ENCODE results near the gene HSF5. TPM values are rescaled to one million over a fixed set of nuclear protein-coding genes. Genes with fewer than 3 reads are reported as not detected.

The HSF5 gene
- total RNA-seq, 2 experiments from 2014 or later, result 1.6 to 1.7 TPM

DNA sequence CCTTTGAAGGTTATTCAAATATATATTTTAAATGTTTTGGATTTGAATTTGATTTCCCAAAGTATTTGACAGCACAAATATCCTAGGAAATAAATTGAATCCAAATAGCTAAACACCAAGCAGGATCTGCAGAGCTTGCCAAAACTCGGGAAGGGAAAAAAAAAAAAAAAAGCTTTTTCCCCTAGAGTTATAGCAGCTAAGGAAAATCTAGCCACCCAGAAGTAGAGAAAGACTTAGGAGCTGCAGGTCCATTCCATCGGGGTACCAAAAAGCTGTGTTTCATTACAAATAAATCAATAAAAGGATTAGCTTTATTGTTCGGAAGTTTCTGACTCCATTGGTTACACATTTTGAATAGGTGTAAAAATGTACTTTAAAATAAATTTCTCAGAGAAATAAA is 19.3 kb downstream of the HSF5 start:
- POLR2A ChIA-PET, result interaction anchor here (0.9 kb wide), 1 partner anchor 117 kb away, joined by 3 read pairs; the partner anchor contains the start of gene SUPT4H1
- Mint-ChIP-seq H3K9me3 (no peaks in the 10 kb centered on the region), H3K4me3 (no peak overlapping the region), H3K4me1 (ENCODE audit: low read depth) (no peaks in the 10 kb centered on the region), H3K27ac (no peak overlapping the region), H3K27me3 (no peaks in the 10 kb centered on the region), H3K36me3 (ENCODE audit: low read depth) (no peaks in the 10 kb centered on the region)
- Histone ChIP-seq H3K9me3 (ENCODE audit: control insufficient read depth in 1 of 2, insufficient read depth in 1 of 2, low read length in 2 of 2) (no peaks in the 10 kb centered on the region), H3K27ac (ENCODE audit: low read depth in 1 of 2, low read length in 2 of 2) (no peak overlapping the region), H3K4me1 (ENCODE audit: insufficient read depth, low read length) (no peaks in the 10 kb centered on the region), H3K27me3 (ENCODE audit: control insufficient read depth in 1 of 2, insufficient read depth in 2 of 2, low read length in 2 of 2) (no peaks in the 10 kb centered on the region), H3K36me3 (ENCODE audit: insufficient read depth, low read length) (no peaks in the 10 kb centered on the region), H3K4me3 (ENCODE audit: low read length) (no peak overlapping the region)
- TF ChIP-seq, protein P1, sequence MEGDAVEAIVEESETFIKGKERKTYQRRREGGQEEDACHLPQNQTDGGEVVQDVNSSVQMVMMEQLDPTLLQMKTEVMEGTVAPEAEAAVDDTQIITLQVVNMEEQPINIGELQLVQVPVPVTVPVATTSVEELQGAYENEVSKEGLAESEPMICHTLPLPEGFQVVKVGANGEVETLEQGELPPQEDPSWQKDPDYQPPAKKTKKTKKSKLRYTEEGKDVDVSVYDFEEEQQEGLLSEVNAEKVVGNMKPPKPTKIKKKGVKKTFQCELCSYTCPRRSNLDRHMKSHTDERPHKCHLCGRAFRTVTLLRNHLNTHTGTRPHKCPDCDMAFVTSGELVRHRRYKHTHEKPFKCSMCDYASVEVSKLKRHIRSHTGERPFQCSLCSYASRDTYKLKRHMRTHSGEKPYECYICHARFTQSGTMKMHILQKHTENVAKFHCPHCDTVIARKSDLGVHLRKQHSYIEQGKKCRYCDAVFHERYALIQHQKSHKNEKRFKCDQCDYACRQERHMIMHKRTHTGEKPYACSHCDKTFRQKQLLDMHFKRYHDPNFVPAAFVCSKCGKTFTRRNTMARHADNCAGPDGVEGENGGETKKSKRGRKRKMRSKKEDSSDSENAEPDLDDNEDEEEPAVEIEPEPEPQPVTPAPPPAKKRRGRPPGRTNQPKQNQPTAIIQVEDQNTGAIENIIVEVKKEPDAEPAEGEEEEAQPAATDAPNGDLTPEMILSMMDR (IDR thresholded peaks at IDR 0.05), result no peak
- DNase-seq (no peak), ATAC-seq (ENCODE audit: poor library complexity) (no peak)
- intact Hi-C loops (cut with DNase I, micrococcal nuclease), result no loop called here
- CTCF ChIA-PET, result no interaction called here

DNA sequence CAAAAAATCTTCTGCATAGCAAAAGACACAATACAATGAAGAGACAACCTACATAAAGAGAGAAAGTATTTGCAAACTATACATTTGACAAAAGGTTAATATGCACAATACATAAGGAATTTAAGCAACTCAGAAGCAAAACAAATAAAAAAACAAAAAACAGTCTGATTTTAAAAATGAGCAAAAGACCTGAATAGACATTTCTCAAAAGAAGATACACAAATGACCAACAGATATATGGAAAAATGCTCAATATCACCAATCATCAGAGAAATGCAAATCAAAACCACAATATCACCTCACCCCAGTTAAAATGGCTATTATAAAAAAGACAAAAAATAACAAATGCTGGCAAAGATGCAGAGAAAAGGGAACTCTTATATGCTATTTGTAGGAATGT is 32.7 kb downstream of the HSF5 start:
- H3K27ac Mint-ChIP-seq, result no peak overlapping the region
- no peak overlapping the region for H3K4me3 Mint-ChIP-seq

DNA sequence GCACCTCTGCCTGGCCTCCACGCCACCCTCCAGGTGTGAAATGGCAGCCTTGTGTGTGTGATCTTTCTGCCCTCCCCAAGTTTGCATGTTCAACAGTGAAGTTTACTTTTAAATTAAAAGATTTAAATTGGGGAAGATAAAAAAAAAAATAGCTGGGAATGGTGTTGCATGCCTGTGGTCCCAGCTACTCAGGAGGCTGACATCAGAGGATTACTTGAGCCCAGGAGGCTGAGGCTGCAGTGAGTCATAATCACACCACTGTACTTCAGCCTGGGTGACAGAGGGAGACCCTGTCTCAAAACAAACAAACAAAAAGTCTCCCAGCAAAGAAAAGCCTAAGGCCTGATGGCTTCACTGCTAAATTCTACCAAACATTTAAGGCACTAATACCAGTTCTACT is 35.5 kb downstream of the HSF5 start:
- Histone ChIP-seq H3K27me3 (ENCODE audit: control insufficient read depth in 1 of 2, insufficient read depth in 2 of 2, low read length in 2 of 2) (no peaks in the 10 kb centered on the region), H3K4me1 (ENCODE audit: insufficient read depth, low read length) (no peaks in the 10 kb centered on the region), H3K9me3 (ENCODE audit: control insufficient read depth in 1 of 2, insufficient read depth in 1 of 2, low read length in 2 of 2) (no peaks in the 10 kb centered on the region), H3K27ac (ENCODE audit: low read depth in 1 of 2, low read length in 2 of 2) (no peak overlapping the region), H3K36me3 (ENCODE audit: insufficient read depth, low read length) (no peaks in the 10 kb centered on the region), H3K4me3 (ENCODE audit: low read length) (no peak overlapping the region)
- ChIA-PET CTCF (interaction anchor here (0.6 kb wide), 1 partner anchor 331 kb away, joined by 3 read pairs; no protein-coding TSS in a partner anchor), POLR2A (no interaction called here)
- Mint-ChIP-seq H3K4me1 (ENCODE audit: low read depth) (no peaks in the 10 kb centered on the region), H3K36me3 (ENCODE audit: low read depth) (peaks cover 38% of the 10 kb centered on the region), H3K9me3 (no peaks in the 10 kb centered on the region), H3K4me3 (no peak overlapping the region), H3K27ac (no peak overlapping the region), H3K27me3 (no peaks in the 10 kb centered on the region)
- no peak for ATAC-seq (ENCODE audit: poor library complexity)
- no peak for DNase-seq
- intact Hi-C loops (cut with DNase I, micrococcal nuclease), result no loop called here
- TF ChIP-seq, protein P1 (IDR thresholded peaks at IDR 0.05), result no peak

More for the DNA sequence above, 32.7 kb downstream of the HSF5 start:
- Mint-ChIP-seq H3K9me3 (no peaks in the 10 kb centered on the region), H3K27me3 (no peaks in the 10 kb centered on the region), H3K4me1 (ENCODE audit: low read depth) (no peaks in the 10 kb centered on the region), H3K36me3 (ENCODE audit: low read depth) (peaks cover 37% of the 10 kb centered on the region)
- TF ChIP-seq, protein P1 (IDR thresholded peaks at IDR 0.05), result no peak
- Histone ChIP-seq H3K4me1 (ENCODE audit: insufficient read depth, low read length) (no peaks in the 10 kb centered on the region), H3K27me3 (ENCODE audit: control insufficient read depth in 1 of 2, insufficient read depth in 2 of 2, low read length in 2 of 2) (no peaks in the 10 kb centered on the region), H3K27ac (ENCODE audit: low read depth in 1 of 2, low read length in 2 of 2) (no peak overlapping the region), H3K9me3 (ENCODE audit: control insufficient read depth in 1 of 2, insufficient read depth in 1 of 2, low read length in 2 of 2) (no peaks in the 10 kb centered on the region), H3K4me3 (ENCODE audit: low read length) (no peak overlapping the region), H3K36me3 (ENCODE audit: insufficient read depth, low read length) (no peaks in the 10 kb centered on the region)
- intact Hi-C loops (cut with DNase I, micrococcal nuclease), result no loop called here
- no peak for ATAC-seq (ENCODE audit: poor library complexity)
- no peak for DNase-seq
- ChIA-PET CTCF (no interaction called here), POLR2A (no interaction called here)
